GM23338 (cell line): ENCODE results near the gene GCKR.

Source experiments
- CREB1 ChIP-seq: fragments of 250-450 bp; sonication (Bioruptor Pico); IDR thresholded peaks from 2 replicates; pipeline ENCODE4 v1.5.0; 2020; ENCODE audit warnings: low read depth, mild to moderate bottlenecking, moderate library complexity
- CTCF ChIP-seq, 2 experiments: fragments of 200-600 bp in 1 of 2; sonication (generic) in 1 of 2; conservative IDR thresholded peaks; 2 replicates each; pipeline versions ENCODE4 v1.5.1 to v1.6.1; 2016 to 2017; ENCODE audit warnings: antibody characterized with exemption in 2 of 2, low read depth in 2 of 2, mild to moderate bottlenecking in 2 of 2, moderate library complexity in 1 of 2
- POLR2AphosphoS5 ChIP-seq: IDR thresholded peaks from 2 replicates; pipeline ENCODE4 v1.6.1; 2016; ENCODE audit warnings: antibody characterized with exemption, low read depth
- REST ChIP-seq: IDR thresholded peaks from one replicate; pipeline ENCODE4 v1.6.1; 2018; ENCODE audit warnings: antibody characterized with exemption; ENCODE audit not compliant: unreplicated experiment

DNA sequence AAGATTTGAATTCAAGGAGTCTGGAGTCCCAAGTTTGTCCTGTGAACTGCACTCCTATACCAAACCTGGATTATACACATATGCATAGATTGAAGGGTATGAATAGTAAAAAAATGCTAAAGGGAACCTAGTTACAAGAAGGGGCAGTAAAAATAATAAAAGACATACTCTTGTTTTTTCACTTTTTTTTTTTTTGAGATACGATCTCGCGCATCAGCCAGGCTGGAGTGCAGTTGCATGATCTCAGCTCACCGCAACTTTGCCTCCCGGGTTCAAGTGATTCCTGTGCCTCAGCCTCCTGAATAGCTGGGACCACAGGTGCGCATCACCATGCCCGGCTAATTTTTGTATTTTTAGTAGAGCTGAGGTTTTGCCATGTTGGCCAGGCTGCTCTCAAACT lies 32.2 kb upstream of the GCKR start:
- no peak for TF ChIP-seq POLR2AphosphoS5
- TF ChIP-seq CTCF (conservative IDR thresholded peaks at IDR 0.05; ENCODE audit: low read depth in 2 of 2), result no peak
- TF ChIP-seq REST, result no peak
- TF ChIP-seq CREB1 (CRISPR knock-in tag), result no peak
